GM23338 (cell line): ENCODE results near the gene PPM1E. TPM values are rescaled to one million over a fixed set of nuclear protein-coding genes. Genes with fewer than 3 reads are reported as not detected.

Experiments
- ATAC-seq: fragments of 200-7000 bp; cut with Tn5 transposase; 3 replicates; pipeline ENCODE4 v1.9.1; 2020
- DNase-seq: peaks from one replicate; pipeline ENCODE4 v3.0.0-alpha.2; 2015; ENCODE audit warnings: low spot score
- H2AFZ ChIP-seq: fragments of 200-600 bp; sonication (generic); 2 replicates; pipeline ENCODE4 v1.8.0; 2016; ENCODE audit warnings: antibody characterized with exemption, mild to moderate bottlenecking, moderate library complexity
- H3F3A ChIP-seq: fragments of 200-600 bp; sonication (generic); replicated peaks from 2 replicates; pipeline ENCODE4 v1.8.0; 2017; ENCODE audit warnings: antibody characterized with exemption, mixed run types, low read depth
- H3K27ac ChIP-seq: fragments of 200-600 bp; sonication (generic); 2 replicates; pipeline ENCODE4 v1.6.1; 2016; ENCODE audit warnings: low read depth
- H3K27me3 ChIP-seq: fragments of 200-600 bp; sonication (generic); 2 replicates; pipeline ENCODE4 v1.8.0; 2016; ENCODE audit warnings: mild to moderate bottlenecking, mixed run types, moderate library complexity; ENCODE audit not compliant: insufficient read depth
- H3K36me3 ChIP-seq: fragments of 200-600 bp; sonication (generic); 2 replicates; pipeline ENCODE4 v1.8.0; 2016; ENCODE audit warnings: mild to moderate bottlenecking; ENCODE audit not compliant: insufficient read depth
- H3K4me1 ChIP-seq: fragments of 200-600 bp; sonication (generic); 2 replicates; pipeline ENCODE4 v1.8.0; 2016; ENCODE audit warnings: mild to moderate bottlenecking, moderate library complexity; ENCODE audit not compliant: insufficient read depth
- H3K4me2 ChIP-seq: fragments of 200-600 bp; sonication (generic); 2 replicates; pipeline ENCODE4 v1.7.1; 2017; ENCODE audit warnings: mixed run types
- H3K4me3 ChIP-seq: fragments of 200-600 bp; sonication (generic); 2 replicates; pipeline ENCODE4 v1.6.1; 2016; ENCODE audit warnings: mixed run types
- H3K79me2 ChIP-seq: fragments of 200-600 bp; sonication (generic); replicated peaks from 2 replicates; pipeline ENCODE4 v1.8.0; 2017; ENCODE audit warnings: mild to moderate bottlenecking; ENCODE audit not compliant: insufficient read depth
- H3K9me2 ChIP-seq: fragments of 200-600 bp; sonication (generic); 2 replicates; pipeline ENCODE4 v1.8.0; 2017; ENCODE audit not compliant: insufficient read depth
- H4K20me1 ChIP-seq: fragments of 200-600 bp; sonication (generic); replicated peaks from 2 replicates; pipeline ENCODE4 v1.8.0; 2017; ENCODE audit warnings: mild to moderate bottlenecking; ENCODE audit not compliant: insufficient read depth
- H3K27ac Mint-ChIP-seq: 2 replicates; pipeline ENCODE4 v1.8.0; 2020; ENCODE audit warnings: inconsistent platforms, mild to moderate bottlenecking, moderate library complexity, mixed read lengths
- H3K27me3 Mint-ChIP-seq: 3 replicates; pipeline ENCODE4 v1.8.0; 2022; ENCODE audit warnings: low read depth, mild to moderate bottlenecking, moderate library complexity, mixed read lengths, inconsistent platforms; ENCODE audit not compliant: insufficient read depth, poor library complexity
- H3K36me3 Mint-ChIP-seq: 3 replicates; pipeline ENCODE4 v1.8.0; 2021; ENCODE audit warnings: low read depth, mild to moderate bottlenecking, inconsistent platforms, moderate library complexity, mixed read lengths
- H3K4me1 Mint-ChIP-seq: 3 replicates; pipeline ENCODE4 v1.8.0; 2020; ENCODE audit warnings: mild to moderate bottlenecking, inconsistent platforms, mixed read lengths
- H3K4me3 Mint-ChIP-seq: 3 replicates; pipeline ENCODE4 v1.8.0; 2021; ENCODE audit warnings: moderate library complexity, mild to moderate bottlenecking, inconsistent platforms, mixed read lengths
- H3K9me3 Mint-ChIP-seq: 3 replicates; pipeline ENCODE4 v1.8.0; 2020; ENCODE audit warnings: moderate library complexity, mild to moderate bottlenecking, inconsistent platforms, mixed read lengths
- CREB1 ChIP-seq: fragments of 250-450 bp; sonication (Bioruptor Pico); IDR thresholded peaks from 2 replicates; pipeline ENCODE4 v1.5.0; 2020; ENCODE audit warnings: low read depth, mild to moderate bottlenecking, moderate library complexity
- ETS1 ChIP-seq: IDR thresholded peaks from 2 replicates; pipeline ENCODE4 v1.6.1; 2016; ENCODE audit warnings: antibody characterized with exemption
- EZH2 ChIP-seq: fragments of 200-600 bp; sonication (generic); IDR thresholded peaks from one replicate; pipeline ENCODE4 v1.8.0; 2017; ENCODE audit warnings: antibody characterized with exemption, mild to moderate bottlenecking, low read depth; ENCODE audit not compliant: unreplicated experiment
- EZH2phosphoT487 ChIP-seq: fragments of 200-600 bp; sonication (generic); IDR thresholded peaks from one replicate; pipeline ENCODE4 v1.8.1; 2018; ENCODE audit warnings: antibody characterized with exemption; ENCODE audit not compliant: unreplicated experiment
- JUNB ChIP-seq: IDR thresholded peaks from one replicate; pipeline ENCODE4 v1.6.1; 2016; ENCODE audit warnings: antibody characterized with exemption; ENCODE audit not compliant: unreplicated experiment
- NANOG ChIP-seq: IDR thresholded peaks from 2 replicates; pipeline ENCODE4 v1.6.1; 2016; ENCODE audit warnings: antibody characterized with exemption, borderline replicate concordance
- POLR2AphosphoS5 ChIP-seq: IDR thresholded peaks from 2 replicates; pipeline ENCODE4 v1.6.1; 2016; ENCODE audit warnings: antibody characterized with exemption, low read depth
- STAT1 ChIP-seq: IDR thresholded peaks from one replicate; pipeline ENCODE4 v1.6.1; 2016; ENCODE audit warnings: antibody characterized with exemption; ENCODE audit not compliant: unreplicated experiment
- ZNF114 ChIP-seq: fragments of 250-450 bp; sonication (Bioruptor Pico); IDR thresholded peaks from 2 replicates; pipeline ENCODE4 v1.5.0; 2020; ENCODE audit warnings: mild to moderate bottlenecking, moderate library complexity
- ZNF331 ChIP-seq: fragments of 250-450 bp; sonication (Bioruptor Pico); IDR thresholded peaks from 2 replicates; pipeline ENCODE4 v1.5.0; 2020; ENCODE audit warnings: low read depth, mild to moderate bottlenecking, moderate library complexity
- polyA plus RNA-seq: library from polyadenylated mRNA; unstranded; fragments of >200 nt; fragmentation: Nextera tagmentation; extraction: Ambion mirVana; gene quantifications from 2 replicates; pipeline ENCODE4 v1.2.1, GENCODE V29; 2016
- total RNA-seq: library from RNA; depleted of rRNA; stranded (reverse); fragments of >200 nt; shearing (Covaris generic); gene quantifications from 2 replicates; pipeline ENCODE4 v1.2.3, GENCODE V29; 2014
- TF ChIP-seq, protein P1 (sequence below), 2 experiments: fragments of 200-600 bp in 1 of 2; sonication (generic) in 1 of 2; conservative IDR thresholded peaks; 2 replicates each; pipeline versions ENCODE4 v1.5.1 to v1.6.1; 2016 to 2017; ENCODE audit warnings: antibody characterized with exemption in 2 of 2, low read depth in 2 of 2, mild to moderate bottlenecking in 2 of 2, moderate library complexity in 1 of 2
- TF ChIP-seq, protein P2 (sequence below): fragments of 250-450 bp; sonication (Bioruptor Pico); IDR thresholded peaks from 2 replicates; pipeline ENCODE4 v1.5.0; 2020; ENCODE audit warnings: mild to moderate bottlenecking, moderate library complexity
- TF ChIP-seq, protein P3 (sequence below): IDR thresholded peaks from one replicate; pipeline ENCODE4 v1.6.1; 2018; ENCODE audit warnings: antibody characterized with exemption; ENCODE audit not compliant: unreplicated experiment

Gene PPM1E
- total and polyA plus RNA-seq, 2 experiments from 2014 or later = 2.1 to 13.8 TPM

GRCh38 chr17:58789831-58790230 lies 34.2 kb downstream of the PPM1E start:
- no peak for ATAC-seq
- Mint-ChIP-seq H3K27me3 (peaks cover 5% of the 10 kb centered on the region), H3K4me1 (peaks cover 4% of the 10 kb centered on the region; the same call in 2 of the 3 replicates), H3K27ac (no peak overlapping the region), H3K4me3 (no peak overlapping the region), H3K36me3 (no peaks in the 10 kb centered on the region), H3K9me3 (no peaks in the 10 kb centered on the region)
- Histone ChIP-seq H3K27me3 (no peaks in the 10 kb centered on the region), H3F3A (no peaks in the 10 kb centered on the region), H3K4me1 (no peaks in the 10 kb centered on the region), H3K4me2 (no peak overlapping the region), H3K27ac (no peak overlapping the region), H3K4me3 (no peak overlapping the region), H3K9me2 (no peaks in the 10 kb centered on the region), H3K79me2 (no peaks in the 10 kb centered on the region), H2AFZ (no peak overlapping the region), H4K20me1 (no peaks in the 10 kb centered on the region), H3K36me3 (no peaks in the 10 kb centered on the region)
- no peak for DNase-seq
- TF ChIP-seq ZNF114 (no peak), EZH2 (no peak), ETS1 (no peak), POLR2AphosphoS5 (no peak), ZNF331 (CRISPR knock-in tag) (no peak), JUNB (no peak), CREB1 (CRISPR knock-in tag) (no peak), NANOG (no peak), EZH2phosphoT487 (no peak), STAT1 (no peak)
- TF ChIP-seq, protein P1, sequence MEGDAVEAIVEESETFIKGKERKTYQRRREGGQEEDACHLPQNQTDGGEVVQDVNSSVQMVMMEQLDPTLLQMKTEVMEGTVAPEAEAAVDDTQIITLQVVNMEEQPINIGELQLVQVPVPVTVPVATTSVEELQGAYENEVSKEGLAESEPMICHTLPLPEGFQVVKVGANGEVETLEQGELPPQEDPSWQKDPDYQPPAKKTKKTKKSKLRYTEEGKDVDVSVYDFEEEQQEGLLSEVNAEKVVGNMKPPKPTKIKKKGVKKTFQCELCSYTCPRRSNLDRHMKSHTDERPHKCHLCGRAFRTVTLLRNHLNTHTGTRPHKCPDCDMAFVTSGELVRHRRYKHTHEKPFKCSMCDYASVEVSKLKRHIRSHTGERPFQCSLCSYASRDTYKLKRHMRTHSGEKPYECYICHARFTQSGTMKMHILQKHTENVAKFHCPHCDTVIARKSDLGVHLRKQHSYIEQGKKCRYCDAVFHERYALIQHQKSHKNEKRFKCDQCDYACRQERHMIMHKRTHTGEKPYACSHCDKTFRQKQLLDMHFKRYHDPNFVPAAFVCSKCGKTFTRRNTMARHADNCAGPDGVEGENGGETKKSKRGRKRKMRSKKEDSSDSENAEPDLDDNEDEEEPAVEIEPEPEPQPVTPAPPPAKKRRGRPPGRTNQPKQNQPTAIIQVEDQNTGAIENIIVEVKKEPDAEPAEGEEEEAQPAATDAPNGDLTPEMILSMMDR (conservative IDR thresholded peaks at IDR 0.05; ENCODE audit: low read depth in 2 of 2) = no peak
- TF ChIP-seq, protein P2, sequence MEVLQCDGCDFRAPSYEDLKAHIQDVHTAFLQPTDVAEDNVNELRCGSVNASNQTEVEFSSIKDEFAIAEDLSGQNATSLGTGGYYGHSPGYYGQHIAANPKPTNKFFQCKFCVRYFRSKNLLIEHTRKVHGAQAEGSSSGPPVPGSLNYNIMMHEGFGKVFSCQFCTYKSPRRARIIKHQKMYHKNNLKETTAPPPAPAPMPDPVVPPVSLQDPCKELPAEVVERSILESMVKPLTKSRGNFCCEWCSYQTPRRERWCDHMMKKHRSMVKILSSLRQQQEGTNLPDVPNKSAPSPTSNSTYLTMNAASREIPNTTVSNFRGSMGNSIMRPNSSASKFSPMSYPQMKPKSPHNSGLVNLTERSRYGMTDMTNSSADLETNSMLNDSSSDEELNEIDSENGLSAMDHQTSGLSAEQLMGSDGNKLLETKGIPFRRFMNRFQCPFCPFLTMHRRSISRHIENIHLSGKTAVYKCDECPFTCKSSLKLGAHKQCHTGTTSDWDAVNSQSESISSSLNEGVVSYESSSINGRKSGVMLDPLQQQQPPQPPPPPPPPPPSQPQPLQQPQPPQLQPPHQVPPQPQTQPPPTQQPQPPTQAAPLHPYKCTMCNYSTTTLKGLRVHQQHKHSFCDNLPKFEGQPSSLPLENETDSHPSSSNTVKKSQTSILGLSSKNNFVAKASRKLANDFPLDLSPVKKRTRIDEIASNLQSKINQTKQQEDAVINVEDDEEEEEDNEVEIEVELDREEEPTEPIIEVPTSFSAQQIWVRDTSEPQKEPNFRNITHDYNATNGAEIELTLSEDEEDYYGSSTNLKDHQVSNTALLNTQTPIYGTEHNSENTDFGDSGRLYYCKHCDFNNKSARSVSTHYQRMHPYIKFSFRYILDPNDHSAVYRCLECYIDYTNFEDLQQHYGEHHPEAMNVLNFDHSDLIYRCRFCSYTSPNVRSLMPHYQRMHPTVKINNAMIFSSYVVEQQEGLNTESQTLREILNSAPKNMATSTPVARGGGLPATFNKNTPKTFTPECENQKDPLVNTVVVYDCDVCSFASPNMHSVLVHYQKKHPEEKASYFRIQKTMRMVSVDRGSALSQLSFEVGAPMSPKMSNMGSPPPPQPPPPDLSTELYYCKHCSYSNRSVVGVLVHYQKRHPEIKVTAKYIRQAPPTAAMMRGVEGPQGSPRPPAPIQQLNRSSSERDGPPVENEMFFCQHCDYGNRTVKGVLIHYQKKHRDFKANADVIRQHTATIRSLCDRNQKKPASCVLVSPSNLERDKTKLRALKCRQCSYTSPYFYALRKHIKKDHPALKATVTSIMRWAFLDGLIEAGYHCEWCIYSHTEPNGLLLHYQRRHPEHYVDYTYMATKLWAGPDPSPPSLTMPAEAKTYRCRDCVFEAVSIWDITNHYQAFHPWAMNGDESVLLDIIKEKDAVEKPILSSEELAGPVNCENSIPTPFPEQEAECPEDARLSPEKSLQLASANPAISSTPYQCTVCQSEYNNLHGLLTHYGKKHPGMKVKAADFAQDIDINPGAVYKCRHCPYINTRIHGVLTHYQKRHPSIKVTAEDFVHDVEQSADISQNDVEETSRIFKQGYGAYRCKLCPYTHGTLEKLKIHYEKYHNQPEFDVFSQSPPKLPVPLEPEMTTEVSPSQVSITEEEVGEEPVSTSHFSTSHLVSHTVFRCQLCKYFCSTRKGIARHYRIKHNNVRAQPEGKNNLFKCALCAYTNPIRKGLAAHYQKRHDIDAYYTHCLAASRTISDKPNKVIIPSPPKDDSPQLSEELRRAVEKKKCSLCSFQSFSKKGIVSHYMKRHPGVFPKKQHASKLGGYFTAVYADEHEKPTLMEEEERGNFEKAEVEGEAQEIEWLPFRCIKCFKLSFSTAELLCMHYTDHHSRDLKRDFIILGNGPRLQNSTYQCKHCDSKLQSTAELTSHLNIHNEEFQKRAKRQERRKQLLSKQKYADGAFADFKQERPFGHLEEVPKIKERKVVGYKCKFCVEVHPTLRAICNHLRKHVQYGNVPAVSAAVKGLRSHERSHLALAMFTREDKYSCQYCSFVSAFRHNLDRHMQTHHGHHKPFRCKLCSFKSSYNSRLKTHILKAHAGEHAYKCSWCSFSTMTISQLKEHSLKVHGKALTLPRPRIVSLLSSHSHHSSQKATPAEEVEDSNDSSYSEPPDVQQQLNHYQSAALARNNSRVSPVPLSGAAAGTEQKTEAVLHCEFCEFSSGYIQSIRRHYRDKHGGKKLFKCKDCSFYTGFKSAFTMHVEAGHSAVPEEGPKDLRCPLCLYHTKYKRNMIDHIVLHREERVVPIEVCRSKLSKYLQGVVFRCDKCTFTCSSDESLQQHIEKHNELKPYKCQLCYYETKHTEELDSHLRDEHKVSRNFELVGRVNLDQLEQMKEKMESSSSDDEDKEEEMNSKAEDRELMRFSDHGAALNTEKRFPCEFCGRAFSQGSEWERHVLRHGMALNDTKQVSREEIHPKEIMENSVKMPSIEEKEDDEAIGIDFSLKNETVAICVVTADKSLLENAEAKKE (CRISPR knock-in tag) = no peak
- TF ChIP-seq, protein P3, sequence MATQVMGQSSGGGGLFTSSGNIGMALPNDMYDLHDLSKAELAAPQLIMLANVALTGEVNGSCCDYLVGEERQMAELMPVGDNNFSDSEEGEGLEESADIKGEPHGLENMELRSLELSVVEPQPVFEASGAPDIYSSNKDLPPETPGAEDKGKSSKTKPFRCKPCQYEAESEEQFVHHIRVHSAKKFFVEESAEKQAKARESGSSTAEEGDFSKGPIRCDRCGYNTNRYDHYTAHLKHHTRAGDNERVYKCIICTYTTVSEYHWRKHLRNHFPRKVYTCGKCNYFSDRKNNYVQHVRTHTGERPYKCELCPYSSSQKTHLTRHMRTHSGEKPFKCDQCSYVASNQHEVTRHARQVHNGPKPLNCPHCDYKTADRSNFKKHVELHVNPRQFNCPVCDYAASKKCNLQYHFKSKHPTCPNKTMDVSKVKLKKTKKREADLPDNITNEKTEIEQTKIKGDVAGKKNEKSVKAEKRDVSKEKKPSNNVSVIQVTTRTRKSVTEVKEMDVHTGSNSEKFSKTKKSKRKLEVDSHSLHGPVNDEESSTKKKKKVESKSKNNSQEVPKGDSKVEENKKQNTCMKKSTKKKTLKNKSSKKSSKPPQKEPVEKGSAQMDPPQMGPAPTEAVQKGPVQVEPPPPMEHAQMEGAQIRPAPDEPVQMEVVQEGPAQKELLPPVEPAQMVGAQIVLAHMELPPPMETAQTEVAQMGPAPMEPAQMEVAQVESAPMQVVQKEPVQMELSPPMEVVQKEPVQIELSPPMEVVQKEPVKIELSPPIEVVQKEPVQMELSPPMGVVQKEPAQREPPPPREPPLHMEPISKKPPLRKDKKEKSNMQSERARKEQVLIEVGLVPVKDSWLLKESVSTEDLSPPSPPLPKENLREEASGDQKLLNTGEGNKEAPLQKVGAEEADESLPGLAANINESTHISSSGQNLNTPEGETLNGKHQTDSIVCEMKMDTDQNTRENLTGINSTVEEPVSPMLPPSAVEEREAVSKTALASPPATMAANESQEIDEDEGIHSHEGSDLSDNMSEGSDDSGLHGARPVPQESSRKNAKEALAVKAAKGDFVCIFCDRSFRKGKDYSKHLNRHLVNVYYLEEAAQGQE = no peak
